Measurements from ENCODE around the gene SYTL2. TPM values are rescaled to one million over a fixed set of nuclear protein-coding genes. Genes with fewer than 3 reads are reported as not detected.

Gene SYTL2
- total RNA-seq, 5 donors from 2014 or later (not counting 1 experiment from before 2014, with no cell fraction given) = 19.8 to 85.4 (median 31.3) TPM

GRCh38 chr11:85768473-85769146, 42.3 kb downstream of the SYTL2 start:
- Histone ChIP-seq H3K9me3 (no peaks in the 10 kb centered on the region), H3K4me3 (ENCODE audit: control insufficient read depth in 1 of 2, extremely low read depth in 1 of 2, low read length in 1 of 2) (no peak overlapping the region), H3K27me3 (replicated peaks in 1 of 2; ENCODE audit: control insufficient read depth in 2 of 2, extremely low read depth in 1 of 2, insufficient read depth in 2 of 2, low read length in 1 of 2) (no peaks in the 10 kb centered on the region), H3K4me1 (ENCODE audit: control insufficient read depth in 1 of 2, extremely low read depth in 1 of 2, insufficient read depth in 2 of 2, low read length in 2 of 2) (no peaks in the 10 kb centered on the region), H3K27ac (ENCODE audit: low read length) (no peak overlapping the region), H3K36me3 (ENCODE audit: control insufficient read depth in 2 of 2, extremely low read depth in 1 of 2, insufficient read depth in 1 of 2, low read length in 1 of 2) (no peaks in the 10 kb centered on the region)
- Mint-ChIP-seq H3K27me3 (no peaks in the 10 kb centered on the region), H3K4me3 (no peak overlapping the region), H3K4me1 (peaks cover 57 to 64% (median 58%) of the 10 kb centered on the region in 3 donors), H3K9me3 (peaks cover 2 to 7% (median 6%) of the 10 kb centered on the region in 3 donors), H3K36me3 (peaks cover 19% of the 10 kb centered on the region), H3K27ac (peak overlapping the region in 1 of 2 donors; percentile 16)
- no CpG with 5 or more reads among the region's 1 CpG for WGBS (ENCODE audit: insufficient coverage)
- ATAC-seq (replicated peaks in 1 of 4) (no peak), DNase-seq (no peak)
- POLR2A ChIA-PET = no interaction called here
- CTCF ChIA-PET = interaction anchor here (0.5 to 1.1 kb wide), 2 partner anchors 11 to 12 kb away, joined by 3 read pairs; no protein-coding TSS in a partner anchor

- peak overlapping the region in 1 of 2 donors; percentile 1 for H3K27ac Mint-ChIP-seq
Observed at GRCh38 chr11:85767246-85767945, 43.5 kb downstream of the SYTL2 start.

GRCh38 chr11:85766721-85767161, 44.2 kb downstream of the SYTL2 start:
- CTCF ChIA-PET = interaction anchor here in 1 of 2 donors (0.6 kb wide), 1 partner anchor 13 kb away, joined by 3 read pairs; no protein-coding TSS in a partner anchor
- H3K27me3 ChIP-seq (replicated peaks in 1 of 2; ENCODE audit: control insufficient read depth in 2 of 2, extremely low read depth in 1 of 2, insufficient read depth in 2 of 2, low read length in 1 of 2) = no peaks in the 10 kb centered on the region
- Mint-ChIP-seq H3K4me1 (peaks cover 59 to 61% (median 59%) of the 10 kb centered on the region in 3 donors), H3K4me3 (no peak overlapping the region), H3K36me3 (peaks cover 24% of the 10 kb centered on the region), H3K9me3 (peaks cover 2 to 7% (median 6%) of the 10 kb centered on the region in 3 donors), H3K27me3 (no peaks in the 10 kb centered on the region), H3K27ac (peak overlapping the region in 1 of 2 donors; percentile 1)
- H3K4me1 ChIP-seq (ENCODE audit: control insufficient read depth in 1 of 2, extremely low read depth in 1 of 2, insufficient read depth in 2 of 2, low read length in 2 of 2) = no peaks in the 10 kb centered on the region
- H3K4me3 ChIP-seq (ENCODE audit: control insufficient read depth in 1 of 2, extremely low read depth in 1 of 2, low read length in 1 of 2) = no peak overlapping the region
- WGBS (ENCODE audit: insufficient coverage) = no CpG with 5 or more reads among the region's 2 CpGs
- POLR2A ChIA-PET = no interaction called here
- ATAC-seq (replicated peaks in 1 of 4) (no peak), DNase-seq (no peak)
- no peak overlapping the region for H3K27ac ChIP-seq (ENCODE audit: low read length)
- no peaks in the 10 kb centered on the region for H3K9me3 ChIP-seq
- H3K36me3 ChIP-seq (ENCODE audit: control insufficient read depth in 2 of 2, extremely low read depth in 1 of 2, insufficient read depth in 1 of 2, low read length in 1 of 2) = no peaks in the 10 kb centered on the region

More at GRCh38 chr11:85767246-85767945, 43.5 kb downstream of the SYTL2 start:
- peaks cover 59 to 61% (median 60%) of the 10 kb centered on the region in 3 donors for H3K4me1 Mint-ChIP-seq
- no peaks in the 10 kb centered on the region for H3K36me3 ChIP-seq (ENCODE audit: control insufficient read depth in 2 of 2, extremely low read depth in 1 of 2, insufficient read depth in 1 of 2, low read length in 1 of 2)
- H3K9me3 ChIP-seq = no peaks in the 10 kb centered on the region
- ChIA-PET POLR2A (interaction anchor here in 1 of 2 donors (0.6 kb wide), 1 partner anchor 42 kb away, joined by 4 read pairs; no protein-coding TSS in a partner anchor), CTCF (interaction anchor here in 1 of 2 donors (0.6 kb wide), 1 partner anchor 14 kb away, joined by 3 read pairs; no protein-coding TSS in a partner anchor)
- H3K27me3 ChIP-seq (replicated peaks in 1 of 2; ENCODE audit: control insufficient read depth in 2 of 2, extremely low read depth in 1 of 2, insufficient read depth in 2 of 2, low read length in 1 of 2) = no peaks in the 10 kb centered on the region
- no peak for DNase-seq
- no peaks in the 10 kb centered on the region for H3K27me3 Mint-ChIP-seq
- no peak for ATAC-seq (replicated peaks in 1 of 4)
- H3K4me1 ChIP-seq (ENCODE audit: control insufficient read depth in 1 of 2, extremely low read depth in 1 of 2, insufficient read depth in 2 of 2, low read length in 2 of 2) = no peaks in the 10 kb centered on the region
- H3K36me3 Mint-ChIP-seq = peaks cover 20% of the 10 kb centered on the region
- 80% methylated on average over 1 of the region's 2 CpGs for WGBS (ENCODE audit: insufficient coverage)
- no peak overlapping the region for H3K4me3 Mint-ChIP-seq
- no peak overlapping the region for H3K4me3 ChIP-seq (ENCODE audit: control insufficient read depth in 1 of 2, extremely low read depth in 1 of 2, low read length in 1 of 2)
- H3K27ac ChIP-seq (ENCODE audit: low read length) = no peak overlapping the region
- H3K9me3 Mint-ChIP-seq = peaks cover 2 to 7% (median 6%) of the 10 kb centered on the region in 3 donors

DNA sequence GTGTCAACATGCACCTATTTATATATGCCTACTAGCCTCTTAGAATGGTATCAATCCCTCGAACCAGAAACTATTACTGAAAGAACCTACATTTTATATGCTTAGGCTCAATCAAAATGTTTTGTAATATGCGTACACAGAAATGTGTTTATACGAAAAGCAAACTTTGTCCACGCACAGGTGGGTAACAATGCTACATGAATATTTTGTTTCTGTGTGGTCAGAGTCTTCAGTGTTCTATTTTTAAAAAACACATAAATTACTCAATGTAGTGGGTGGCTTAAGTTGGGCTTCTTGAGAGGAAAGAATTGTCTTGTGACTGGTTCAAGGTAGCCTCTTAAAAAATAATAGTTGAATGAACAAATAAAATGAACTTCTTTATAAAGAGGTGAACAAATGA, 46.1 kb downstream of the SYTL2 start:
- H3K27ac Mint-ChIP-seq = no peak overlapping the region
- no peak overlapping the region for H3K27ac ChIP-seq (ENCODE audit: low read length)
- H3K9me3 Mint-ChIP-seq = peaks cover 0 to 6% (median 2%) of the 10 kb centered on the region in 3 donors
- no peaks in the 10 kb centered on the region for H3K27me3 Mint-ChIP-seq
- H3K4me1 ChIP-seq (ENCODE audit: control insufficient read depth in 1 of 2, extremely low read depth in 1 of 2, insufficient read depth in 2 of 2, low read length in 2 of 2) = peaks cover 8 to 10% of the 10 kb centered on the region in 2 experiments
- H3K9me3 ChIP-seq = no peaks in the 10 kb centered on the region
- H3K27me3 ChIP-seq (replicated peaks in 1 of 2; ENCODE audit: control insufficient read depth in 2 of 2, extremely low read depth in 1 of 2, insufficient read depth in 2 of 2, low read length in 1 of 2) = no peaks in the 10 kb centered on the region
- peaks cover 22% of the 10 kb centered on the region for H3K36me3 Mint-ChIP-seq
- no peak for DNase-seq
- CTCF ChIA-PET = no interaction called here
- WGBS (ENCODE audit: insufficient coverage) = no CpG with 5 or more reads among the region's 4 CpGs
- H3K4me3 ChIP-seq (ENCODE audit: control insufficient read depth in 1 of 2, extremely low read depth in 1 of 2, low read length in 1 of 2) = no peak overlapping the region
- H3K4me1 Mint-ChIP-seq = peaks cover 63 to 68% (median 67%) of the 10 kb centered on the region in 3 donors
- H3K4me3 Mint-ChIP-seq = no peak overlapping the region
- POLR2A ChIA-PET = no interaction called here
- no peaks in the 10 kb centered on the region for H3K36me3 ChIP-seq (ENCODE audit: control insufficient read depth in 2 of 2, extremely low read depth in 1 of 2, insufficient read depth in 1 of 2, low read length in 1 of 2)
- ATAC-seq (replicated peaks in 1 of 4) = no peak

- Mint-ChIP-seq H3K36me3 (peaks cover 18% of the 10 kb centered on the region), H3K27me3 (no peaks in the 10 kb centered on the region), H3K4me1 (peaks cover 69 to 77% (median 70%) of the 10 kb centered on the region in 3 donors), H3K27ac (peak overlapping the region in 1 of 2 donors; percentile 18), H3K4me3 (no peak overlapping the region), H3K9me3 (no peaks in the 10 kb centered on the region)
- POLR2A ChIA-PET = interaction anchor here in 1 of 2 donors (0.6 kb wide), 1 partner anchor 8 kb away, joined by 8 read pairs; no protein-coding TSS in a partner anchor
- Histone ChIP-seq H3K36me3 (ENCODE audit: control insufficient read depth in 2 of 2, extremely low read depth in 1 of 2, insufficient read depth in 1 of 2, low read length in 1 of 2) (no peaks in the 10 kb centered on the region), H3K4me3 (ENCODE audit: control insufficient read depth in 1 of 2, extremely low read depth in 1 of 2, low read length in 1 of 2) (no peak overlapping the region), H3K4me1 (ENCODE audit: control insufficient read depth in 1 of 2, extremely low read depth in 1 of 2, insufficient read depth in 2 of 2, low read length in 2 of 2) (peaks cover 18 to 26% of the 10 kb centered on the region in 2 experiments), H3K9me3 (no peaks in the 10 kb centered on the region), H3K27ac (ENCODE audit: low read length) (no peak overlapping the region), H3K27me3 (replicated peaks in 1 of 2; ENCODE audit: control insufficient read depth in 2 of 2, extremely low read depth in 1 of 2, insufficient read depth in 2 of 2, low read length in 1 of 2) (no peaks in the 10 kb centered on the region)
- CTCF ChIA-PET = no interaction called here
- DNase-seq = no peak
- 100% methylated on average over 1 of the region's 1 CpG for WGBS (ENCODE audit: insufficient coverage)
- no peak for ATAC-seq (replicated peaks in 1 of 4)
Observed at GRCh38 chr11:85762226-85762625, 48.7 kb downstream of the SYTL2 start.

DNA sequence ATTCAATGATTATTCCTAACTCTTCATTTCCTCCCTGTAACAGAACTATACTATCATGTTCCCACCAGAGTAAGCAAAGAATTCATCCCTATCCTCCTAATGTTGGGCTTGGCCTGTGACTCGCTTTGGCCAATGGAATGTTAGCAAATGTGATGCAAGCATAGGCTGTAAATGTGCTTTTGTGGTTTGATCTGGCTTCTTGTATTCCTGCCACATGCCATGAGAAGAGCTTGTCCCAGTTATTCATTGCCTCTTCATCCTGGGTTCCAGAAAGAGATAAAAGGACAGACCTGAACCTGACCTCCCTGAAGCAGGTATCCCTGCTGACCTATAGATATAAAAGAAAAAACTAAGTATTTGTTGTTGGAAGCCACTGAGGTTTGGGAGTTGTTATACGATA, 51.0 kb downstream of the SYTL2 start:
- H3K36me3 Mint-ChIP-seq = peaks cover 18% of the 10 kb centered on the region
- CTCF ChIA-PET = no interaction called here
- no CpG with 5 or more reads among the region's 2 CpGs for WGBS (ENCODE audit: insufficient coverage)

More for the DNA sequence above, 51.0 kb downstream of the SYTL2 start:
- Mint-ChIP-seq H3K27ac (peak overlapping the region; percentile 64 to 68), H3K4me3 (no peak overlapping the region), H3K27me3 (no peaks in the 10 kb centered on the region), H3K9me3 (no peaks in the 10 kb centered on the region), H3K4me1 (peaks cover 73 to 84% (median 74%) of the 10 kb centered on the region in 3 donors)
- DNase-seq (no peak), ATAC-seq (replicated peaks in 1 of 4) (no peak)
- Histone ChIP-seq H3K27me3 (replicated peaks in 1 of 2; ENCODE audit: control insufficient read depth in 2 of 2, extremely low read depth in 1 of 2, insufficient read depth in 2 of 2, low read length in 1 of 2) (no peaks in the 10 kb centered on the region), H3K4me1 (ENCODE audit: control insufficient read depth in 1 of 2, extremely low read depth in 1 of 2, insufficient read depth in 2 of 2, low read length in 2 of 2) (peaks cover 37 to 47% of the 10 kb centered on the region in 2 experiments), H3K9me3 (no peaks in the 10 kb centered on the region), H3K36me3 (ENCODE audit: control insufficient read depth in 2 of 2, extremely low read depth in 1 of 2, insufficient read depth in 1 of 2, low read length in 1 of 2) (no peaks in the 10 kb centered on the region), H3K4me3 (ENCODE audit: control insufficient read depth in 1 of 2, extremely low read depth in 1 of 2, low read length in 1 of 2) (no peak overlapping the region), H3K27ac (ENCODE audit: low read length) (no peak overlapping the region)
- POLR2A ChIA-PET = no interaction called here

Data from T-cell (primary cell).